Stimulated activated naive CD4-positive, alpha-beta T cell (primary cell): ENCODE data around the gene CPEB4.

Experiments used
- DNase-seq, 6 experiments: peaks; one replicate each; lab custom pipeline; 2025; lab: John Stamatoyannopoulos, UW

Gene CPEB4

DNA sequence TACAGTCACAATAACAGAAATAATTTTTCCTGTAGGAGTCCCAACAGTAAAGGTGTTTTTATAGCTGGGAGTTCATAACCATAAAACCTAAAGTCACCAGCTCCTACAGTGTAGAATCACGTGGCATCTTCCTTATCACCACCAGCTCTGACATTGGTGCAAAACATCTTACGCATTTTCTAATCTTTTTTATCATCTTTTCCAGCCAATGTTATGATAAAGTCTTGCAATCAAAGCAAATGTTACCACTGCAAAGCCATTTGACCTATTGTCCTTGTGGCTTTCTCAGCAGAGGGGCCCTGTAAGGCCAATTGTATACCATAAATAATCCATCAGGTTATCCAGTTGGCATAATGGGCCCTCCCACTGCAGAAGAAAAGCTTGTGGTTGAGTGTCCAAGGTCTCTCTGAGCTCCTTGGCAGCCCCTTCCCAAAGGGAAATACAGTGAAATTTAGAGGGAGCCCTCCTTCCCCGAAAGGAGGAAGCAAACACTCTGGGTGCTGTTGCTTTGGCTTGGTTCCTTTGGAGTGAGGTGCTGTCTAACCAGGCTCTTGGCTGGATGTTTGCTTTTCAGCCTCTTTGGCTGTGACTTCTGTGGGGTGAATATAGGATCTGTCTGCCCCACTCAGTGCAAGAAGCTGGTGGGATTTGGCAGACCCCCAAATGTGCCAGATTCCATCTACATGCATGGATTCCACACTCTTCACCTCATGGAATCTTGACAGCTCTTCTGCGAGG is 29.3 kb upstream of the CPEB4 start:
- no peak for DNase-seq

GRCh38 chr5:173859408-173860159 is 28.6 kb upstream of the CPEB4 start:
- DNase-seq: no peak

DNA sequence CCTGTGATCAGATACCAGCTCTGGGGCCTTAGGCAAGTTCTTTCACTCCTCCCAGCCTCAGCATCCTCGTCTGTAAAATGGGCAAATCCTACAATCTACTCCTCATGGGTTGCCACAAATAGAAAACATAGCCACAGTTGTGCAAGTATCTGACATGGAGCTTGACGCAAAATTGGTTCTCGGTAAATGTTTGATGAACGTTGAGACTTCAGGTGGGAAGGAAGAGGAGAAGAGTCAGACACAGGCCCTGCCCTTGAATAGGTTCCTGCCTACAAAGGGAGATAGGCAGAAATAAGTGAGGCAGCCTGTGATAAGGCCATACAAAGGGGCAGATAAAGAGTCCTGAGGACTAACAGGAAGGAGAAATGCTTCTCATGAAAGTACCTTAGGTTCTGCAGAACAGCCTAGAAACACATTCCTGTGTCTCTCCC is 26.1 kb upstream of the CPEB4 start:
- no peak for DNase-seq

DNA sequence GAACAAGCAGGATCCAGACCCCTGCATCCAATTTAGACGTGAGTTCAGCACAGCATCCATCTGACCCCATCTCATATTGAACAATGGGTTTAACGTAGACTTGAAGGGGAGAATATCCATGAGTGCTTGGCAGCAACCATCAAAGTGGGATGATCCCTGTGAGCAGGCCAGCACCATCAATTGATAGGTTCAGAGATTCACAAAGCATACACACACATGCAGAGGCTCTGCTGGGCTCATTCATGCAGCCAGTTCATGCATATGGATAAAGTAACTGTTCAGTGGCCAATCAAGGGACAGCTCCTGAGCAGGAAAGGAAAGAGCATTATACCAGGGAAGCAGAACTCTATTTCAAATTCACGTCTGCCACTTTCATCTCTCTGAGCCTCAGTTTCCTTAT is 24.8 kb upstream of the CPEB4 start:
- DNase-seq: no peak

- DNase-seq: no peak
Measured at GRCh38 chr5:173864126-173865050, 23.8 kb upstream of the CPEB4 start.

- no peak for DNase-seq
Measured at GRCh38 chr5:173866243-173866857, 21.8 kb upstream of the CPEB4 start.

- no peak for DNase-seq
Measured at GRCh38 chr5:173866858-173867679, 21.1 kb upstream of the CPEB4 start.

DNA sequence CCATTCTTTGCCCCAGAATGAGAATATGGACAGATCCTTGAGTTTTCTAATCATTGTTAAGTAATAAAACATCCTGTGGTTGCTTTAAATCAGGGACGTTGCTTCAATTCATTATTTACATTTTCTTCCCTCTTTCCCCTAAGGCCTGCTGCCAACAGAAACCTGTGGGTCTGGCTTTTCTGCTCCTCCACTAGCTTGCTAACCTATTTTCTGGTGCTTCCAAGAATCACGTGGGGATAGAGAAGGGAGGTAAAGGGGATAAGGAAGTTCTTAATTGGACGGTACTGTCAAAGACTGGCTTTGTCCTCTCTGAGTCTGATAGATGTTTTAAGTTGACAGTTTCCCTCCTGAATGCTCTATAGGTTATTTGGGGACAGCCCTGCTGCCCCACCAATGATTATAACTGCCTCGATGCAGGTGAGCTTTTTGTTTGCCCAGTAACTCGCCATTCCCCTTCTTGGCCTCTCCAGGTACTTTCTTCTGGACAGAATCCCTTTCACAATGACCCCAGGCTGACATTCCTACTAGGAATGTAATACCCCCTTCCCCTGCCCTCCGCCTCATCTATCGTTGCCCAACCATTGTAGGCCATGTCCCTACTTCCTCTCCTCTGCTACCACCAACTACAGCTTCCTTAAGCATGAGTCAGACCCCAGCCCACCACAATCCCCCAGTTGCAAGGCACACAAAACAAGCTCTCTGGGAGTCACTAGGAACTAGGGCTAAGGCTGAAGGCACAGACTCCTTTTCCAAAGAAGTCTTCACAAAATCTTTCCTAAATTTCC is 19.9 kb upstream of the CPEB4 start:
- no peak for DNase-seq

DNA sequence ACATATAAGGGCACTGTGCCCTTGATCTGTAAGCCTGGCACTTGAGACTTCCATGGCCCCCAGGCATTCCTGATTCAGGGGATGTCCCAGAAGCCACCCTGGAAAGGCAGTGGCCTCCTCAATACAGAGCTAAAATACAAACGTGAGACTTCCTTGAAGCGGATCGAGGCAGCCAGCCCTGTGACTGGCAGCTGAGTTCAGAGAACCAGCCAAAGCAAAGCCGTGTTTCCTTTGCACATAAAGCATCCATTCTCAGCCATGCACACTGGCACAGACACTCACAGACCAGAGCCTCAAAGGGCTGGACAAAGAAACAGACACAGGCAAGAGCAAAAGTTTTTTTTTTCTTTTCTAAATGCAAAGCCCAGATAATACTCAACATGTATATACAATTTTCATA is 18.8 kb upstream of the CPEB4 start:
- DNase-seq: no peak

GRCh38 chr5:173872957-173873305 is 15.2 kb upstream of the CPEB4 start:
- DNase-seq: no peak

DNA sequence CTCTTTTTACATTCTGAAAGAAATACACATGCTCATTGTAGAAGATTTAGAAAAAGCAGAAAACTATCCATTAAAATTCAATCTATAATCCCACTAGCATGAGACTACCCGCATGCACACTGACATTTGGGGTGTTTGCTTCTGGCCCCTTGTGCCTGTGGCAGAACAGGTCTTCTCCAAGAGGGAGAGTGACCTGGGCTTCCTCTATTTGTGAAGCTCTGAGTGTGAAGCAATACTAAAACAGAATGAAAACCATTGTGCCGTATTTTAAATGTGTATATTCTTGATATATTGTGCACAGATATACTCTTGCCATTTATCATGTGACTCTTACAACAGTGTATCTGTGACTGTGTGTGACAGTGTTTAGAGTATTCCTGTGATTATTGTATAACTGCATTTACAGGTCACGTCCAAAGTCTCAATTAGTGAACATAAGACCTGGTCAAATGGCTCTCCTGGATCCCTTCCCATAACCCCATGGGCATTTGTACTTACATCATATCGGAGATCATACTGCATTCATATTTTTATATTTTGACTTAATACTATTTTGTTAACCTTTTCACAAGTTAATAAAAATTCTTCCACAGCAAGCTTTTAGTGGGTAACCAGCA is 14.7 kb upstream of the CPEB4 start:
- no peak for DNase-seq

GRCh38 chr5:173875189-173875588 is 13.0 kb upstream of the CPEB4 start:
- no peak for DNase-seq

- no peak for DNase-seq
Measured at GRCh38 chr5:173878224-173878967, 9.8 kb upstream of the CPEB4 start.

DNA sequence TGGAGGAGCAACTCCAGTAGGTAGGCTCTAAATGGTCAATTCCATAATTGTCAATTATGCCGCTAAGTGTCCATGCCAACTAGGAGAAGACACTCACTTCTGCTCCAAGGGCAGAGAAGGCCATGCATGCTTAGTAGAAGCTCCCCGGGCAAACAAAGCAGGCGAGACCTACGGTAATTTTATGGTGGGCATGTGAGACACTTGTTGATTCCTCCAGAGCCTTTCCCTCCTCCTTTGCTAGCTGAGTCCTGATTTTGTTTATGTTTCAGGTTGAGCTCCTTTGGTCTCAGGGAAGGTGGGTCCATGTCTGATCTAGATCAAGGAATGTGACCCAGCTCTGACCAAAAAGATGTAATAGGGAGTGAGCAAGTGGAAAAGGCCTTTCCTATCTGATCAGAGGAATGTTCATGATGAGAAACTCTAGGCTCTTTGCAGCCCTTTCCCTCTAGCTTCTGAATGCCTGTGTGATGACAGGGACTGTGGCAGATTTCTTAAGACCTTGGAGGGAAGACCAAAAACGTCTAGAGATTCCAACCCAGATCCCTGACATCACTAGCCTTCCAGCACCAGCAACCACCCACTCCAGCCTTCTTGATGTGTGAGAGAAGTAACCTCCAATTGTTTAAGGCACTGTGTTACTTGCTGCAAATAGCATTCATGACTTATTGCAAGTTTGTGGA is 7.7 kb upstream of the CPEB4 start:
- DNase-seq: no peak

GRCh38 chr5:173881811-173882575 is 6.2 kb upstream of the CPEB4 start:
- DNase-seq: no peak

GRCh38 chr5:173882632-173883031 is 5.5 kb upstream of the CPEB4 start:
- no peak for DNase-seq

- DNase-seq: no peak
Measured at GRCh38 chr5:173883347-173883924, 4.7 kb upstream of the CPEB4 start.
